Measurements from ENCODE around the gene TRIM67. TPM values are rescaled to one million over a fixed set of nuclear protein-coding genes. Genes with fewer than 3 reads are reported as not detected.
A peak's percentile ranks its signal among the peaks of the same experiment; 100 is the strongest.

The TRIM67 gene
- polyA plus RNA-seq, 2 of the 4 experiments (the other 2 are of a cell fraction) = 0.23 to 0.35 TPM

DNA sequence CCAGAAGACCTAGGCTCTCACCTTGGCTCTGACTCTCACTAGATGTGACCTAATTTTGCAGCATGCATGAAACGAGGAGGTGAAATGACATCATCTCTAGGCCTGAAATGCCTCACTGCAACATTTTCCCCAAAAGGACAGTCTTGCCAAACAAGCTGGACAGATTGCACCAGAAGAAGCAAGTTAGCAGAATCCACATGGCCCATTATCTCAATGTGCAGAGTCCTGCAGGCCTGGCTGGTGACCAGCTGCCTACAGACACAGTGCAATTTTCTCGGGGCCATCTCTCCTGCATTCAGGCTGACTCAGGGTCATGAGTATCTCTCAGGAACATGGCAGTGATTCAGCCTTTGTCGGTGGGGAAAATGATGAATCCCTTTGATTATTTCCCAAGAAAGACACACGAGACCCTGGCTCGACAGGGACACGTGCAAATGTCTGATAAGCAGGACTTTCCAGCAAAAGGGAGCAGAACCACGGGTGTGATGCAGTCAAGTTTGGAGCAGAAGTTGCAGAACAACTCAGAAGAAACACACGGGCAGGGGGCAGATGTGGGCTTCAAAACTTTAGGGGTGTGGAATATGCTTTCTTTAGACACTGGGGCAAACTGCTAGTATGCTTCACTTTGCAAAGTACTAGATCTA, 38.7 kb downstream of the TRIM67 start:
- ATAC-seq (peak; percentile 38 to 40; a peak in 3 of 6 replicates), FAIRE-seq (peak; percentile 49), DNase-seq (ENCODE audit: low read depth in 1 of 2, low spot score in 1 of 2) (no peak)
- H3K4me3 ChIP-seq = no peak overlapping the region
- POLR2A ChIA-PET = no interaction called here
- CTCF ChIA-PET = interaction anchor here (1.2 kb wide), 1 partner anchor 11 kb away, joined by 6 read pairs; no protein-coding TSS in a partner anchor
- no peaks in the 10 kb centered on the region for H3K9me3 ChIP-seq
- 48% methylated on average over 8 of the region's 8 CpGs for WGBS (ENCODE audit: missing lambda C conversion rate)
- H3K27ac ChIP-seq = peak overlapping the region; percentile 59 to 75
- peaks cover 40% of the 10 kb centered on the region for H3K4me1 ChIP-seq
- TF ChIP-seq JUN (IDR thresholded peaks at IDR 0.05) (0 out of 5 replicates have a peak, but pooled peaks of 1 of the 2 experiments have one; percentile 20), FOSL2 (IDR thresholded peaks at IDR 0.05) (peak; percentile 51; the same call in 1 of the 2 replicates), FOSL2 (CRISPR knock-in tag; IDR thresholded peaks at IDR 0.05) (peak; percentile 16; the same call in 1 of the 2 replicates), CEBPB (IDR thresholded peaks at IDR 0.05) (0 out of 4 replicates have a peak, but pooled peaks of 1 of the 2 experiments have one; percentile 26), HEYL (CRISPR knock-in tag; IDR thresholded peaks at IDR 0.05) (no peak), EP300 (IDR thresholded peaks at IDR 0.05) (peak in 1 of 2 experiments; percentile 34; a peak in 1 of 5 replicates)
- H3K4me2 ChIP-seq = peak overlapping the region; percentile 22; the same call in 1 of the 3 replicates

DNA sequence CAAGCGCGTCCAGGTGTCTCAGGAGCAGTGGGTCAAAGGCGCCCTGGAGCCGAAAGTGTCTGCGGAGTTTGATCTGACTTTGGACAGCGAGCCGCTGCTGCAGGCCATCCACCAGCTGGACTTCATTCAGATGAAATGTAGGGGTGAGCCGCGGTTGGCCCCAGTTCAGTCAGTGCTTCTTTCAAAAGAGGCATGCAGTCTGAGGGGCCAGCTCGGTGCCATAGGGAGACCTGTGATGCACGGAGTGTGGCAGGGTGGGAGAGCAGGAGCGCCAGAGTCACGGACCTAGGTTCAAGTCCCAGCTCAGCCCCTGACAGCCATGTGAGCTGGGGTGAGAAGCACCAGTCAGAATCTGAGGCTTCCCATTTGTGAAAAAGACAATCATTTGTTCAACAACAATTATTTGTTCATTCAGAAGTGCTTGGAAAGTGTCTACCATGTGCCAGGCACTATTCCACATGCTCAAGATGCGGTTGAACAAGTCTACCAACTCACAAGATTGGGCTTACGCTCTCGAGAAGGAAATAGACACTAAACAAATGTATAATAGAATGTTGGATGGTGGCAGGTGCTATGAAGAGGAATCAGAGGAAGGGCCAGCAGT, 39.6 kb downstream of the TRIM67 start:
- Histone ChIP-seq H3K4me3 (no peak overlapping the region), H3K9me3 (no peaks in the 10 kb centered on the region), H3K27ac (peak overlapping the region; percentile 59 to 75), H3K4me2 (no peak overlapping the region), H3K4me1 (peaks cover 31% of the 10 kb centered on the region)
- no peak for FAIRE-seq
- ATAC-seq = no peak
- 91% methylated on average over 16 of the region's 16 CpGs for WGBS (ENCODE audit: missing lambda C conversion rate)
- TF ChIP-seq CBX8 (IDR thresholded peaks at IDR 0.05) (no peak), PHF8 (IDR thresholded peaks at IDR 0.05; ENCODE audit: borderline replicate concordance, low read depth) (no peak), RARB (CRISPR knock-in tag; IDR thresholded peaks at IDR 0.05) (no peak), KDM5A (IDR thresholded peaks at IDR 0.05) (no peak), NR3C1 (IDR thresholded peaks at IDR 0.05) (no peak), GATA3 (IDR thresholded peaks at IDR 0.05; ENCODE audit: borderline replicate concordance) (no peak), ZSCAN20 (CRISPR knock-in tag; IDR thresholded peaks at IDR 0.05) (no peak), POLR2A (IDR thresholded peaks at IDR 0.05; ENCODE audit: low read length) (no peak), POLR2AphosphoS2 (conservative IDR thresholded peaks at IDR 0.05; ENCODE audit: low read length) (no peak), RCOR1 (IDR thresholded peaks at IDR 0.05; ENCODE audit: low read depth, low read length) (no peak), EHF (CRISPR knock-in tag; IDR thresholded peaks at IDR 0.05) (no peak), FOSB (CRISPR knock-in tag; IDR thresholded peaks at IDR 0.05) (no peak), ESRRA (IDR thresholded peaks at IDR 0.05; ENCODE audit: borderline replicate concordance, low read length) (no peak), HOXA7 (CRISPR knock-in tag; IDR thresholded peaks at IDR 0.05) (no peak), ZFP36 (IDR thresholded peaks at IDR 0.05; ENCODE audit: borderline replicate concordance, partially characterized antibody) (no peak)
- TF ChIP-seq, protein P1, sequence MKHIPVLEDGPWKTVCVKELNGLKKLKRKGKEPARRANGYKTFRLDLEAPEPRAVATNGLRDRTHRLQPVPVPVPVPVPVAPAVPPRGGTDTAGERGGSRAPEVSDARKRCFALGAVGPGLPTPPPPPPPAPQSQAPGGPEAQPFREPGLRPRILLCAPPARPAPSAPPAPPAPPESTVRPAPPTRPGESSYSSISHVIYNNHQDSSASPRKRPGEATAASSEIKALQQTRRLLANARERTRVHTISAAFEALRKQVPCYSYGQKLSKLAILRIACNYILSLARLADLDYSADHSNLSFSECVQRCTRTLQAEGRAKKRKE (CRISPR knock-in tag; IDR thresholded peaks at IDR 0.05; ENCODE audit: low read depth) = no peak
- CTCF ChIA-PET = no interaction called here
- DNase-seq (ENCODE audit: low read depth in 1 of 2, low spot score in 1 of 2) = no peak
- POLR2A ChIA-PET = no interaction called here

DNA sequence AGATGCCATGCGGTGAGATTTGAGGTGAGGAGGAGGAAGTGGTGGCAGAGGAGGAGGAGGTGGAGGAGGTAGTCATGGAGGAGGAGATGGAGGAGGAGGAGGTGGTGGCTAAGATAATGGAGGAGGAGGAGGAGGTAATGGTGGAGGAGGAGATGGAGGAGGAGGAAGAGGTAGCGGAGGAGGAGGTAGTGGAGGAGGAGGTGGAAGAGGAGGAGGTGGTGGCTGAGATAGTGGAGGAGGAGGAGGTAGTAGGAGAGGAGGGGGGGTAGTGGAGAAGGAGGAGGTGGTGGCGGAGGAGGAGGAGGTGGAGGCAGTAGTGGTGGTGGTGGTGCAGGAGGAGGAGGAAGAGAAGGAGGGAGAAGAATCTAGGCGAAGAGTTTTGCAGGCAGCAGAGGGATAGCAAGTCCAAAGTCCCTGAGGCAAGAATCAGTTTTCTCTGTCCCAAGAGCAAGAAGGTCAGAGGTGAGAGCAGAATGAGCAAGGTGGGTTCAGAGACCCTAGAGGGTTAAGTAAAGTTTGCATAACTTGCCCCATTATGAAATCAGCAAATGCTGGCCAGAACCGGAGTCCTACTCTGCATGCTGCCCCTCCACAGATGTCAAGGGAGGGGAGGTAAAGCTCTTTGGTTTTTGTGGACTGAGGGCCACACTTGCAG, 40.2 kb downstream of the TRIM67 start:
- Histone ChIP-seq H3K4me1 (peaks cover 33% of the 10 kb centered on the region), H3K4me2 (peak overlapping the region; percentile 28; the same call in 2 of the 3 replicates), H3K9me3 (no peaks in the 10 kb centered on the region), H3K4me3 (no peak overlapping the region), H3K27ac (peak overlapping the region; percentile 59 to 75)
- no peak for ATAC-seq
- WGBS (ENCODE audit: missing lambda C conversion rate) = 78% methylated on average over 5 of the region's 5 CpGs
- TF ChIP-seq, protein P2, sequence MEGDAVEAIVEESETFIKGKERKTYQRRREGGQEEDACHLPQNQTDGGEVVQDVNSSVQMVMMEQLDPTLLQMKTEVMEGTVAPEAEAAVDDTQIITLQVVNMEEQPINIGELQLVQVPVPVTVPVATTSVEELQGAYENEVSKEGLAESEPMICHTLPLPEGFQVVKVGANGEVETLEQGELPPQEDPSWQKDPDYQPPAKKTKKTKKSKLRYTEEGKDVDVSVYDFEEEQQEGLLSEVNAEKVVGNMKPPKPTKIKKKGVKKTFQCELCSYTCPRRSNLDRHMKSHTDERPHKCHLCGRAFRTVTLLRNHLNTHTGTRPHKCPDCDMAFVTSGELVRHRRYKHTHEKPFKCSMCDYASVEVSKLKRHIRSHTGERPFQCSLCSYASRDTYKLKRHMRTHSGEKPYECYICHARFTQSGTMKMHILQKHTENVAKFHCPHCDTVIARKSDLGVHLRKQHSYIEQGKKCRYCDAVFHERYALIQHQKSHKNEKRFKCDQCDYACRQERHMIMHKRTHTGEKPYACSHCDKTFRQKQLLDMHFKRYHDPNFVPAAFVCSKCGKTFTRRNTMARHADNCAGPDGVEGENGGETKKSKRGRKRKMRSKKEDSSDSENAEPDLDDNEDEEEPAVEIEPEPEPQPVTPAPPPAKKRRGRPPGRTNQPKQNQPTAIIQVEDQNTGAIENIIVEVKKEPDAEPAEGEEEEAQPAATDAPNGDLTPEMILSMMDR (IDR thresholded peaks at IDR 0.05) = no peak
- TF ChIP-seq, protein P3, sequence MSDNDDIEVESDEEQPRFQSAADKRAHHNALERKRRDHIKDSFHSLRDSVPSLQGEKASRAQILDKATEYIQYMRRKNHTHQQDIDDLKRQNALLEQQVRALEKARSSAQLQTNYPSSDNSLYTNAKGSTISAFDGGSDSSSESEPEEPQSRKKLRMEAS (IDR thresholded peaks at IDR 0.05) = no peak
- TF ChIP-seq, protein P1 (CRISPR knock-in tag; IDR thresholded peaks at IDR 0.05; ENCODE audit: low read depth) = no peak
- TF ChIP-seq HOXB13 (CRISPR knock-in tag; IDR thresholded peaks at IDR 0.05; ENCODE audit: low read depth) = no peak
- POLR2A ChIA-PET = no interaction called here
- CTCF ChIA-PET = interaction anchor here (1.0 kb wide), 1 partner anchor 9 kb away, joined by 5 read pairs; no protein-coding TSS in a partner anchor
- FAIRE-seq = no peak
- no peak for DNase-seq (ENCODE audit: low read depth in 1 of 2, low spot score in 1 of 2)

Measured in A549 (cell line).